Activated CD8-positive, alpha-beta T cell treated with anti-CD3 and anti-CD28 coated beads for 36 hours (primary cell): ENCODE data around the gene TAPBPL. TPM values are rescaled to one million over a fixed set of nuclear protein-coding genes. Genes with fewer than 3 reads are reported as not detected.
A peak's percentile ranks its signal among the peaks of the same experiment; 100 is the strongest.

Experiments
- ATAC-seq: fragments of 200-7000 bp; cut with Tn5 transposase; one replicate; pipeline ENCODE4 v1.10.0; 2021; ENCODE audit warnings: mild to moderate bottlenecking, moderate library complexity
- CTCF ChIA-PET: fragments of 350-600 bp; sonication (Branson Sonifier 250); formaldehyde crosslinking; loops from one replicate; lab custom pipeline; 2021; ENCODE audit warnings: antibody characterized with exemption; lab: Charles Lee
- POLR2A ChIA-PET: fragments of 350-600 bp; sonication (Branson Sonifier 250); formaldehyde crosslinking; loops from one replicate; lab custom pipeline; 2021; ENCODE audit warnings: antibody characterized with exemption; lab: Charles Lee
- DNase-seq: peaks from one replicate; pipeline ENCODE4 v3.0.0-alpha.2; 2020
- H3K27ac Mint-ChIP-seq: one replicate; pipeline ENCODE4 v1.8.0; 2021; ENCODE audit warnings: mild to moderate bottlenecking, mixed read lengths
- H3K27me3 Mint-ChIP-seq: one replicate; pipeline ENCODE4 v1.8.0; 2021; ENCODE audit warnings: mixed read lengths
- H3K36me3 Mint-ChIP-seq: one replicate; pipeline ENCODE4 v1.8.0; 2021; ENCODE audit warnings: low read depth, mixed read lengths
- H3K4me1 Mint-ChIP-seq: one replicate; pipeline ENCODE4 v1.8.0; 2021; ENCODE audit warnings: low read depth, mixed read lengths
- H3K4me3 Mint-ChIP-seq: one replicate; pipeline ENCODE4 v1.8.0; 2021; ENCODE audit warnings: mild to moderate bottlenecking, moderate library complexity, mixed read lengths
- H3K9me3 Mint-ChIP-seq: one replicate; pipeline ENCODE4 v1.8.0; 2021; ENCODE audit warnings: mixed read lengths
- CTCF ChIP-seq: fragments of 200-600 bp; IDR thresholded peaks from one replicate; pipeline ENCODE4 v1.8.0; 2022; ENCODE audit warnings: antibody characterized with exemption, mild to moderate bottlenecking
- intact Hi-C: fragments of 100-400 bp; cut with micrococcal nuclease; formaldehyde crosslinking; loops from one replicate; pipeline ENCODE4 v1.10.0; 2022
- total RNA-seq, 2 experiments: library from RNA; stranded (reverse); gene quantifications; one replicate each; pipeline ENCODE4 v1.2.3, GENCODE V29; 2021

TAPBPL gene
- total RNA-seq, 2 experiments from 2014 or later: 23.3 to 28.0 TPM

- no peak for DNase-seq
- peak overlapping the region; percentile 81 for H3K27ac Mint-ChIP-seq
- no peak overlapping the region for H3K4me3 Mint-ChIP-seq
- peaks cover 73% of the 10 kb centered on the region for H3K4me1 Mint-ChIP-seq
- H3K9me3 Mint-ChIP-seq: no peaks in the 10 kb centered on the region
- peaks cover 92% of the 10 kb centered on the region for H3K36me3 Mint-ChIP-seq
- ChIA-PET POLR2A (interaction anchor here (0.7 to 14.3 kb wide), 7 partner anchors 8 to 123 kb away, joined by 3 to 267 read pairs (median 8); partner anchors contain the start of genes CD27, GAPDH and VAMP1), CTCF (interaction anchor here (0.5 to 1.4 kb wide), 7 partner anchors 8 to 131 kb away, joined by 3 to 15 read pairs (median 4); partner anchors contain the start of gene VAMP1)
- intact Hi-C loops: no loop called here
- H3K27me3 Mint-ChIP-seq: no peaks in the 10 kb centered on the region
- no peak for TF ChIP-seq CTCF
- ATAC-seq: no peak
Observed at GRCh38 chr12:6457220-6457945, 5.5 kb downstream of the TAPBPL start.

- Mint-ChIP-seq H3K27me3 (no peaks in the 10 kb centered on the region), H3K4me1 (peaks cover 81% of the 10 kb centered on the region), H3K27ac (peak overlapping the region; percentile 60), H3K4me3 (no peak overlapping the region), H3K36me3 (peaks cover 92% of the 10 kb centered on the region), H3K9me3 (no peaks in the 10 kb centered on the region)
- ATAC-seq (no peak), DNase-seq (no peak)
- POLR2A ChIA-PET: interaction anchor here (1.1 to 14.3 kb wide), 6 partner anchors 11 to 77 kb away, joined by 3 to 267 read pairs (median 72); partner anchors contain the start of genes CD27, GAPDH and VAMP1
- TF ChIP-seq CTCF: no peak
- CTCF ChIA-PET: interaction anchor here (0.8 to 6.6 kb wide), 3 partner anchors 16 to 79 kb away, joined by 4 to 101 read pairs (median 8); no protein-coding TSS in a partner anchor
- intact Hi-C loops: no loop called here
Observed at GRCh38 chr12:6458281-6459003, 6.6 kb downstream of the TAPBPL start.

GRCh38 chr12:6459004-6459337 lies 7.1 kb downstream of the TAPBPL start:
- Mint-ChIP-seq H3K27ac (peak overlapping the region; percentile 60), H3K9me3 (no peaks in the 10 kb centered on the region), H3K27me3 (no peaks in the 10 kb centered on the region), H3K4me3 (peak overlapping the region; percentile 11), H3K4me1 (peaks cover 80% of the 10 kb centered on the region), H3K36me3 (peaks cover 92% of the 10 kb centered on the region)
- DNase-seq (no peak), ATAC-seq (no peak)
- POLR2A ChIA-PET: interaction anchor here (1.1 to 14.3 kb wide), 6 partner anchors 10 to 77 kb away, joined by 3 to 267 read pairs (median 72); partner anchors contain the start of genes CD27, GAPDH and VAMP1
- no peak for TF ChIP-seq CTCF
- CTCF ChIA-PET: interaction anchor here (0.8 to 6.6 kb wide), 3 partner anchors 16 to 79 kb away, joined by 4 to 101 read pairs (median 8); no protein-coding TSS in a partner anchor
- intact Hi-C loops: no loop called here

- H3K9me3 Mint-ChIP-seq: no peaks in the 10 kb centered on the region
- intact Hi-C loops: loop anchor here (10.0 kb wide), 1 partner anchor 126 kb away; no protein-coding TSS in a partner anchor
Observed at GRCh38 chr12:6460751-6461371, 9.0 kb downstream of the TAPBPL start.

More at GRCh38 chr12:6460751-6461371, 9.0 kb downstream of the TAPBPL start:
- Mint-ChIP-seq H3K4me3 (peak overlapping the region; percentile 76), H3K36me3 (peaks cover 91% of the 10 kb centered on the region), H3K4me1 (peaks cover 80% of the 10 kb centered on the region), H3K27me3 (no peaks in the 10 kb centered on the region), H3K27ac (peak overlapping the region; percentile 97)
- ChIA-PET POLR2A (interaction anchor here (0.9 to 14.3 kb wide), 16 partner anchors 9 to 142 kb away, joined by 3 to 267 read pairs (median 10); partner anchors contain the start of genes CD27, GAPDH, MRPL51 and TAPBPL), CTCF (interaction anchor here (0.9 to 7.5 kb wide), 12 partner anchors 9 to 135 kb away, joined by 3 to 101 read pairs (median 4); partner anchors contain the start of genes CD27, TAPBPL and VAMP1)
- DNase-seq (peak; percentile 64), ATAC-seq (peak; percentile 16)
- TF ChIP-seq CTCF: no peak
